GM19193 (cell line): ENCODE results near the gene CCNO.

ENCODE experiments used
- POLR2A ChIP-seq: IDR thresholded peaks from 4 replicates; pipeline ENCODE4 v1.6.1; 2011; ENCODE audit not compliant: insufficient read depth, insufficient read length; ENCODE audit errors: extremely low read depth

CCNO gene, protein sequence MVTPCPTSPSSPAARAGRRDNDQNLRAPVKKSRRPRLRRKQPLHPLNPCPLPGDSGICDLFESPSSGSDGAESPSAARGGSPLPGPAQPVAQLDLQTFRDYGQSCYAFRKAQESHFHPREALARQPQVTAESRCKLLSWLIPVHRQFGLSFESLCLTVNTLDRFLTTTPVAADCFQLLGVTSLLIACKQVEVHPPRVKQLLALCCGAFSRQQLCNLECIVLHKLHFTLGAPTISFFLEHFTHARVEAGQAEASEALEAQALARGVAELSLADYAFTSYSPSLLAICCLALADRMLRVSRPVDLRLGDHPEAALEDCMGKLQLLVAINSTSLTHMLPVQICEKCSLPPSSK

DNA sequence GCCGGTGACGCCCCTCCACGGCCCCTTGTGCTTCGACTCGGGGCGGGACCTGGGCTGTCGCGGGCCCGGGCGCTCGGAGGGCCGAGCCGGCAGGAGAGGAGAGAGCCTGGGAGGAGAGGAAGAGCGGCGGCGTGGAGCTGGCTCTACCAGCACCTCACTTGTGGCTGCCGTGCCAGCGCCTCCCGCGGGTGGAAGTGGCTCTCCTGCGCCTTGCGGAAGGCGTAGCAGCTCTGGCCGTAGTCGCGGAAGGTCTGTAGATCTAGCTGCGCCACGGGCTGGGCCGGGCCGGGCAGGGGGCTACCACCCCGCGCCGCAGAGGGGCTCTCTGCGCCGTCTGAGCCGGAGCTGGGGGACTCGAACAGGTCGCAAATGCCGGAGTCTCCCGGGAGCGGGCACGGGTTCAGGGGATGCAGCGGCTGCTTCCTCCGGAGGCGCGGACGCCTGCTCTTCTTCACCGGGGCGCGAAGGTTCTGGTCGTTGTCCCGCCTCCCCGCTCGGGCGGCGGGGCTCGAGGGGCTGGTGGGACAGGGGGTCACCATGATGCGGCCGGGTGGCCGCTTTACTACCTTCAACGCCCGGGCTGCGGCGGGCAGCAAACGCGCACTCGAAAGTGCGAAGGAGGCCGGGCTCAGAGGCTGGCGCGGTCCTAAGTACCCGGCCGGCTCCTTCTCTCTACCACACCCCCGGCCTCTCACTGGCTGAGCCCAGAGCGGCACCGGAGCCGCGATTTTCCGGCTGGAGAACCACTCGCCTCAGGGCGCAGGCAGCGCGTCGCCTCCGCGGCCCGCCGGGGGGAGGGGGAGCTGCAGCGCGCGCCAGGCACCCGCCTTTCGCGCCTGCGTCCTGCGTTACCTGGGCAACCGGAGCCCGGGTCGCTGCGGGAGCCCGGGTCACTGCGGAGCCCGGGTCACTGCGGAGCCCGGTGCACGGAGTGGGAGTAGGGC is at the start of gene CCNO:
Gene CCNO, minus strand, starts transcription at position 624 of the 944 bp plus-strand sequence. Its CDS starts 85 bp downstream, at position 539.
- no peak for TF ChIP-seq POLR2A

DNA sequence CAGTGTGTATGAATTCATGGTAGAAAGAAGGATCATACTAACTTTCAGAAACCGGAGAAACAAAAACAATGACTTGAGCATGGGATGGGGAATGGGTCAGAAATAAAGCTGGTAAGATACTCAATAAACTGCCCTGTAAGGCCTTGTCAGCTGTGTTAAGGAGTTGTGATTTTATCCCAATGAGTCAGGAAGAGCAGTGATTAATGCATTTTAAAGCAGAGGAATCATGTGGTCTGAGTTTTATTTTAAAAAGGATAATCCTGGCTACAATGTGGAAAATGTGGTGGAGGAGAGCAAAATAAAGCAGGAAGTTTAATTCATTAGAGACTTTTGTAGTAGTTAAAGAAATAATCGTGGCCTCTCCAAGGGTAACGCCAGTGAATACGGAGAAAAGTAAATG is 45.4 kb upstream of the CCNO start:
- no peak for TF ChIP-seq POLR2A

DNA sequence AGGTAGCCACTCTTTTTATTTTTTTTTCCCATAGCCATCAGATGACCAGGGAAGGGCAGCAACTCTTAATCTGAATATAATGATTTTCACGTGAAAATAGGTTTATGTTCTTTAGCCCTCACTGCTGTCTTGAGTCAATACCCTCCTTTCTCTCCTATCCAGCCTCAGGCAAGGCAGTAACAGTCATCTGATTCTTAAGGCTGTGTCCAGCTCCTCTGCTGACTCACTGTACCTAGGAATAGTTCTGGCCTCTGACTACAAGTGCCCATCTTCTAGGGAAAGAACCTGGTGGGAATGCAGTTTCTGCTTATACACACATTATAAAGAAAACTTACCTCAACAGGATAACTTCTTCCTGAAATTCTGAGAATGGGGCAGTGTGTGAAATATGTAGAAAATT is 43.4 kb upstream of the CCNO start:
- TF ChIP-seq POLR2A: no peak

DNA sequence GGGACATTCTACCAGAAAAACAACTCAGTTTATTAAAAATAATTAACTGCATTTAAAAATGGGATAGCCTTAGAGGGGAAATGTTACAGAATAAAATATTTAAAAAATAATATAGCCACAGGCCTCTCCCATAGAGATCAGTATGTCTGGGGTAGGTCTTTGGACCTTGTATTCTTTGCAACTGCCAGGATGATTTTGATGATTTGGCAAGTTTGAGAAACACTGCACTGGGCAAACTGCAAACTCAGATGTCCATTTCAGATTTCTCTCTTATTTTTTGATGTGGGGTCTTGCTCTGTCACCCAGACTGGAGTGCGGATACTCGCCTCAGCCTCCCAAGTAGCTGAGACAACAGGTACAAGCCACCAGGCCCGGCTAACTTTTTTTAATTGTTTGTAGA is 24.9 kb upstream of the CCNO start:
- no peak for TF ChIP-seq POLR2A

DNA sequence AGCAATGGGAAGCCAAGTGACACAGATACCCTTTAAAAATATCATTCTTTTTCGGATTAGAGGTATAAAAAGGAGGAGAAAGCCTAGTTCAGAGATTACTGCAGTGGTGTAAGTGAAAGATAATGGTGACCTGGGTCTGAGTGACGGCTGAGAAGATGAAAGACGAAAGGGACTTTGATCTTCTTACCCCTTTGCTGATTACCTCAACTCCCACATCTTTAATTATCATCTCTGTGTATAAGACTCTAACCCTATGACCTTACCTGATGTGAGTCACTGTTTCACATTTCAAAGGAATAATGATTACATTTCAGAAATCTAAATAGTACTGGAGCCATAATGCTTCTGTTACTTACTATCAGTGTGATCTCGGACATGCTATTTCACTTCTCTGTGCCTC is 21.4 kb upstream of the CCNO start:
- no peak for TF ChIP-seq POLR2A

DNA sequence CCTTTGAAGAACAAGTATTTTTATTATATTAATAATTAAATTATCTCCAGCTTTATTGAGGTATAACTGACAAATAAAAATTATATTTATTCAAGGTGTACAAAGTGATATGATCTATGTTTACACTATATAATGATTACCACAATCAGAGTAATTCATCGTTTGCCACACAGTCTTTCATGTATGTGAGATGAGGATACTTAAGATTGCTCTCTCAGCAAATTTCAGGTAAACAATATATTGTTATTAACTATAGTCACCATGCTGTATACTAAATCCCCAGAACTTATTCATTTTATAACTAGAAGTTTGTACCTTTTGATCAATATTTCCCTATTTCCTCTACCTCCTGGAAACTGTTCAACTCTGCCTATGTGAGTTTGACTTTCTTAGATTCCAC is 16.7 kb upstream of the CCNO start:
- no peak for TF ChIP-seq POLR2A

DNA sequence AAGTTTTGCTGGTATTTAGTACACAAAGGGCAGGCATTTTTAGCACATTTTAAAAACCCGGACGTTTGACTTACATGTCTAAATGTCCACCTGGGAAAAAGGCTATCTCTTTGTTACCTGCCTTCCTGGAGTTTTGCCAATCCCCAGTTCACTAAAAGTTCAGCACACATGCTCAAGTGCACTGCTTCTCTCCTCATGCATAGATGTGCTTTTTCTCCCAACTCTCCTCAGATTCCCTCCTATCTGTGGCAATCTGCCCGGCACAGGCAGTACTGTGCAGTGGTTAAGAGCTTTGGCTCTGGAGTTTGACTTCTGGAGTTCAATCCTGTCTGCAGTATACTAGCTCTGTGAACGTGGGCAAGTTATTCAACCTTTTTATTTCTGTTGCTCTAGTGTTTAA is 8.3 kb upstream of the CCNO start:
- TF ChIP-seq POLR2A: no peak

DNA sequence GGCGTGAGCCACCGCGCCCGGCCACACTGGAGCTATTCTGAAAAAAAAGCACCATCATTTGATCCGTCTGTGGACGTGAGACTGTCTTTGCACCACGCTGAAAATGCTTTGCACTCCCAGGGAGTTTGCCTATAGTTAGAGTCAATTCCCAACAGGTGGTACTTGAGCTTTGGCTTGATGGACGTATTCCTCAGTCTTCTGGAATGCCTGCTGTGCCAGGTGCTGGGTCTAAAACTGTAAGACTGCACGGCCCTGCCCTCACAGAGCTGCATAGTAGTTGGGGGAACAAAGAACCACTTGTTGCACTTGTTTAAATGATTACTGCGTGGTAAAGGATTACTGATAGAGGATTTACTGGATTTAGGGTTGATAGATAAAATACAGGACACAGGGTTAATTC is 3.4 kb upstream of the CCNO start:
- TF ChIP-seq POLR2A: no peak

DNA sequence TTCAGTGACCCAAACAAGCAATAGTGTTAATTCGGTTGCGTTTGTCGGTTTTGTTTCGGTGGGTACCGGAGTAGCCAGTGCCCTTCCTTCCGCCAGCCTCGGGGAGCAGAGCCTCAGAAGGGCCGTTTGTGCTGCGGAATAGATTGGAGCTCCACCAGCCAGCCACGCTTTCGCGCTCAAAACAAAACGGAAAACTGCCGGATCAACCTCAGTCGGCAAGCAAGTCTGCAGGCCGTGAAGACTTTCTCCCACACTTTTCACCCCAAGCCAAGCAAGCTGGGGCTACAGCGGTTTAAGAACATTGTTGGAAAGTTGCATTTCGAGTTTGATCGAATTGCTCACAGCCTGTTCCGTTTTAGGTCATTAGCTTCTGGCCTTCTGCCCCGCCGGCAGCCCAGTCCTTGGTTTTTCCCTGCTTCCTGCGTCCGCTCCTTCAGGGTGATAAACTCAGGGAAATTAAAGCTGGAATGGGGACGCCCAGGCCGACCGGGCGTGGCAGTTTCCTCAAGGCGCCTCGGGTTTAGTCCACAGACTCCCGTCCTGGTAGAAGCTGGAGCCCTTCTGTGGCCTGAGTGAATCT is 803 bp upstream of the CCNO start:
- TF ChIP-seq POLR2A: no peak

DNA sequence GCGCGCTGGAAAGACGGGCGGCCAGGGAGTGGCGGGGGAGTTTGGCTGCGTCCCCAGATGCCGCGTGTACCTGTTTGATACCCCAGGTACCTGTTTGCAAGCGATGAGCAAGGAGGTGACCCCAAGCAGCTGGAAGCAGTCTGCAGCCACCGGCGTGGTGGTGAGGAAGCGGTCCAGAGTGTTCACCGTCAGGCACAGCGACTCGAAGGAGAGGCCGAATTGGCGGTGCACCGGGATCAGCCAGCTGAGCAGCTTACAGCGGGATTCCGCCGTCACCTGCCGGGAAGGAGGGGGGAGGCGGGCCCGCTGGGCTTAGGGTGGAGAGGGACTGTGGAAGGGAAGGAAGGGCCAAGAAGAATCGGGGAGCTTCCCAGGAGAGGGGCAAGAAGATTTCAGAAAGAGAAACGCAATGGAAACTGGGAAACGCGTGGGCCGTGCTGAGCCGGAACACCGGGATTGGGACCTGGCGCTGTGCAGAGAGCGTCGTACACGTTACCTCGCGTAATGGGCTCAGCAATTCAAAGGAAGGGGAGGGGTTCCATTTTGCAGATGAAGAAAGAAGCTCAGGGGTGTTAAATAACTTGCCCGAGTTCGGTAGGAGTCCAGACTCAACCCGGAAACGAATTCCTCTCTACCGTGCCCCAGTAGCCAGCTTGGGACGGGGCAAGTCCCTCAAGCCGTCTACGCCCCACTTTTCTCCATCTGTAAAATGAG is 980 bp downstream of the CCNO start:
- no peak for TF ChIP-seq POLR2A

DNA sequence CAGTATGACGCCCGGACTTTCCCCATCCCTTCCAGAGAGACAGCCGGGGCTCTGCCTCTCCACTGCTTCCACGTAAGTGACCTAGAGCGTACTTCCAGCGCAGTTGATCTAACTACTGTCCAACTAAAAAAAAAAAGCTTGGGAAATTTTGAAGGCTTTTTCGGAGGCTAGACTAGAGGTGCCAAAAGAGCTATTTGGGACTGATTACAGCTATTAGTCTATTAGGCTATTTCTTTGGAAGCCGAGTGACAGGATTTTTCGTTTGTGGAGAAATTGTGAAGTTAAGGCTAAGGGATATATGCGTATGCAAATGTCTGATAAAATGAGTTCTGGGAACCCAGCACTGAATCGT is 1.5 kb downstream of the CCNO start:
- no peak for TF ChIP-seq POLR2A

DNA sequence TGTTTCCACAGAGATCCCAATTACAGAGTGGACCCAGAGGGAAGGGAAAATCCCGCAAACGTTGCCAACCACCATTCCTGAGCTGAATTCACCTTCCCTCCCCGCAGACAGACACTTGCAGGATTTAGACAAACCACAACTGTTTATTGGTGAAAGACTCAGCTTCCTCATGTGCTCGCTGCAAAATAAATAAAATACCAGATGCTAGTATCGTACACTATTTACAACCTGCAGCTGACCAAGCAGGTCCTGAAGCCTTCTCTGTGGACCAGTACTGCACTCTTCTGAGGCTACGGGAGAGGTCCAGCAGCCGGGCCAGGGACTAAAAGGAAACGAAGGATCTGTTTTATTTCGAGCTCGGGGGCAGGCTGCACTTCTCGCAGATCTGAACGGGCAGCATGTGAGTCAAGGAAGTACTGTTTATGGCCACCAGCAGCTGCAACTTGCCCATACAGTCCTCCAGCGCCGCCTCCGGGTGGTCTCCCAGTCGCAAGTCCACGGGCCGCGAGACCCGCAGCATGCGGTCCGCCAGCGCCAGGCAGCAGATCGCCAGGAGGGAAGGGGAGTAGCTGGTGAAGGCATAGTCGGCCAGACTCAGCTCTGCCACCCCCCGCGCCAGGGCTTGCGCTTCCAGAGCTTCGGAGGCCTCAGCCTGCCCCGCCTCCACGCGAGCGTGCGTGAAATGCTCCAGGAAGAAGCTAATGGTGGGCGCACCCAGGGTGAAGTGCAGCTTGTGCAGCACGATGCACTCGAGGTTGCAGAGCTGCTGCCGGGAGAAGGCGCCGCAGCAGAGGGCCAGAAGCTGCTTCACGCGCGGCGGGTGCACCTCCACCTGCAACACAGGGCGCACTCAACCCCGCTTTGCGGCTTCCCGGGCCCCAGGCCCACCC is 2.1 kb downstream of the CCNO start:
- TF ChIP-seq POLR2A: no peak

DNA sequence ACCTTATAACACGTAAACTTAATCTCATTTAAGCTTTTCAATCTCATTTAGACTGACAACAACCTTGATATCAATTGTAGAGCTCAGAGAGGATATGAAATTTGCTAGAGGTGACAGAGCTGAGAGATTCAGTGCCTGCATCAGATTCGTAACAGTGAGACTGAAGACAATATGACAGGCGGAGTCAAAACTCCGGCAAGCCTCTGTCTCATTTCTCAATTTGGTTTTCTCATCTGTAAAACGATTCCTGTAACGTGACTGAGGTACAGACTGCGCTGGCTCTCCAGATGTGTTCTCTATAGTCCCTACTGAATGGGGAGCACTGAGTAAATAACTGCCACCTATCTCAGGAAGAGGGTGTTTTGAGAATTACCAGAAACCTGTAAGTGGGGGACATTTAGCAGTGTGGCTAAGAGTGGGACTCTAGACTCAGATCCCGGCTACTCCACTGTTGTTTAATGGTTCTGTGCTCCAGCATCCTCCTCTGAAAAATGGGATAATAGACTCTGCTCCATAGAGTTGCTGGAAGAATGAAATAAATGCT is 3.2 kb downstream of the CCNO start:
- TF ChIP-seq POLR2A: no peak
